Measurements from ENCODE around the gene CD74.
A peak's percentile ranks its signal among the peaks of the same experiment; 100 is the strongest.

Gene CD74

GRCh38 chr5:150376799-150377771 is 35.6 kb downstream of the CD74 start:
- no peak overlapping the region for H3K4me3 ChIP-seq (ENCODE audit: low read depth, low read length)
- DNase-seq (ENCODE audit: low read depth), result peak; percentile 13

- DNase-seq (ENCODE audit: low read depth), result no peak
- H3K4me3 ChIP-seq (ENCODE audit: low read depth, low read length), result no peak overlapping the region
Observed at GRCh38 chr5:150374651-150375050, 38.1 kb downstream of the CD74 start.

GRCh38 chr5:150372639-150373038 is 40.1 kb downstream of the CD74 start:
- no peak for DNase-seq (ENCODE audit: low read depth)

GRCh38 chr5:150368526-150368925 is 44.2 kb downstream of the CD74 start:
- H3K4me3 ChIP-seq (ENCODE audit: low read depth, low read length), result no peak overlapping the region
- no peak for DNase-seq (ENCODE audit: low read depth)

More at GRCh38 chr5:150372639-150373038, 40.1 kb downstream of the CD74 start:
- H3K4me3 ChIP-seq (ENCODE audit: low read depth, low read length), result no peak overlapping the region

GRCh38 chr5:150364004-150364403 is 48.7 kb downstream of the CD74 start:
- H3K4me3 ChIP-seq (ENCODE audit: low read depth, low read length), result no peak overlapping the region

GRCh38 chr5:150363185-150363584 is 49.5 kb downstream of the CD74 start:
- no peak overlapping the region for H3K4me3 ChIP-seq (ENCODE audit: low read depth, low read length)
- no peak for DNase-seq (ENCODE audit: low read depth)

More at GRCh38 chr5:150364004-150364403, 48.7 kb downstream of the CD74 start:
- no peak for DNase-seq (ENCODE audit: low read depth)

GRCh38 chr5:150361301-150361700 is 51.4 kb downstream of the CD74 start:
- DNase-seq (ENCODE audit: low read depth), result no peak
- H3K4me3 ChIP-seq (ENCODE audit: low read depth, low read length), result no peak overlapping the region

- H3K4me3 ChIP-seq (ENCODE audit: low read depth, low read length), result peak overlapping the region; percentile 78
- DNase-seq (ENCODE audit: low read depth), result no peak
Observed at GRCh38 chr5:150358261-150359095, 54.2 kb downstream of the CD74 start.

GRCh38 chr5:150357326-150358260 is 55.1 kb downstream of the CD74 start, which contains the start of gene TCOF1:
Gene TCOF1, plus strand, starts transcription at chr5:150357697. Its CDS starts 50 bp downstream, at chr5:150357747.
- H3K4me3 ChIP-seq (ENCODE audit: low read depth, low read length), result peak within 1 kb of the TSS; percentile 78
- DNase-seq (ENCODE audit: low read depth), result peak; percentile 76

GRCh38 chr5:150356575-150357294 is 56.0 kb downstream of the CD74 start:
- peak overlapping the region; percentile 78 for H3K4me3 ChIP-seq (ENCODE audit: low read depth, low read length)

GRCh38 chr5:150355791-150356190 is 56.9 kb downstream of the CD74 start:
- H3K4me3 ChIP-seq (ENCODE audit: low read depth, low read length), result no peak overlapping the region
- DNase-seq (ENCODE audit: low read depth), result no peak

More at GRCh38 chr5:150356575-150357294, 56.0 kb downstream of the CD74 start:
- DNase-seq (ENCODE audit: low read depth), result no peak

- DNase-seq (ENCODE audit: low read depth), result no peak
- no peak overlapping the region for H3K4me3 ChIP-seq (ENCODE audit: low read depth, low read length)
Observed at GRCh38 chr5:150353032-150353675, 59.6 kb downstream of the CD74 start.

- DNase-seq (ENCODE audit: low read depth), result no peak
- H3K4me3 ChIP-seq (ENCODE audit: low read depth, low read length), result no peak overlapping the region
Observed at GRCh38 chr5:150352244-150353031, 60.3 kb downstream of the CD74 start.
